ENCODE measurements around the gene PIGR. TPM values are rescaled to one million over a fixed set of nuclear protein-coding genes. Genes with fewer than 3 reads are reported as not detected.

PIGR gene
- total and polyA plus RNA-seq, 2 of the 8 experiments (the other 6 are each of a cell fraction or from before 2014, with no cell fraction given), result not detected

- Histone ChIP-seq H3K4me3 (ENCODE audit: extremely low read depth in 1 of 4, insufficient read depth in 2 of 4, low read depth in 3 of 4, low read length in 4 of 4) (no peak overlapping the region), H3K27me3 (replicated peaks in 1 of 4; ENCODE audit: control insufficient read depth in 3 of 4, extremely low read depth in 1 of 4, insufficient read depth in 3 of 4, low read length in 3 of 4) (no peaks in the 10 kb centered on the region), H3K4me1 (replicated peaks in 1 of 4; ENCODE audit: control insufficient read depth in 3 of 4, insufficient read depth in 4 of 4, low read length in 3 of 4) (no peaks in the 10 kb centered on the region), H4K8ac (ENCODE audit: extremely low read depth, insufficient read depth, low read length) (no peak overlapping the region), H3K79me2 (ENCODE audit: control insufficient read depth in 1 of 2, insufficient read depth in 2 of 2, low read length in 2 of 2) (no peaks in the 10 kb centered on the region), H2BK12ac (ENCODE audit: low read depth, low read length) (no peak overlapping the region), H2BK5ac (ENCODE audit: low read depth, low read length) (no peak overlapping the region), H3K18ac (ENCODE audit: extremely low read depth, low read length) (no peak overlapping the region), H3K23me2 (ENCODE audit: low read depth, low read length) (no peaks in the 10 kb centered on the region), H3K4ac (replicated peaks; ENCODE audit: insufficient read length, low read depth, low read length) (no peak overlapping the region), H2BK15ac (ENCODE audit: low read length) (no peak overlapping the region), H2BK120ac (replicated peaks; ENCODE audit: low read depth, low read length) (no peak overlapping the region), H3K9me3 (ENCODE audit: insufficient read depth in 2 of 2, low read depth in 1 of 2, low read length in 1 of 2) (no peaks in the 10 kb centered on the region), H2AK5ac (ENCODE audit: low read depth, low read length) (no peak overlapping the region), H4K20me1 (replicated peaks in 1 of 2; ENCODE audit: control insufficient read depth in 1 of 2, insufficient read depth in 2 of 2, low read length in 2 of 2) (no peaks in the 10 kb centered on the region), H3K23ac (ENCODE audit: insufficient read length) (no peak overlapping the region), H3K9ac (replicated peaks in 1 of 4; ENCODE audit: extremely low read depth in 1 of 4, low read depth in 3 of 4, low read length in 3 of 4) (no peak overlapping the region), H3K79me1 (ENCODE audit: low read depth, low read length) (no peaks in the 10 kb centered on the region), H3K4me2 (ENCODE audit: insufficient read depth in 1 of 2, low read depth in 2 of 2, low read length in 2 of 2) (no peak overlapping the region), H2BK20ac (ENCODE audit: low read length) (no peak overlapping the region), H3K14ac (ENCODE audit: insufficient read length) (no peak overlapping the region), H3K56ac (replicated peaks; ENCODE audit: insufficient read length, low read depth, low read length) (no peak overlapping the region), H2AFZ (ENCODE audit: low read length) (no peak overlapping the region), H4K91ac (replicated peaks; ENCODE audit: insufficient read length, low read length) (no peak overlapping the region), H3K36me3 (ENCODE audit: control insufficient read depth in 2 of 4, insufficient read depth in 4 of 4, low read length in 3 of 4) (no peaks in the 10 kb centered on the region), H4K5ac (ENCODE audit: insufficient read length, low read depth, low read length) (no peak overlapping the region), H3K27ac (ENCODE audit: low read depth, low read length) (no peak overlapping the region)
- no peak for DNase-seq (ENCODE audit: low read depth in 1 of 2, low spot score in 2 of 2)
- CTCF ChIA-PET (ENCODE audit: partially characterized antibody), result interaction anchor here (0.6 to 13.7 kb wide), 5 partner anchors 8 to 395 kb away, joined by 3 to 226 read pairs (median 6); no protein-coding TSS in a partner anchor
- no peak for FAIRE-seq
- 91% methylated on average over 13 of the region's 13 CpGs; no CpG with 5 or more reads in 1 of the 2 experiments for WGBS, 2 experiments (ENCODE audit: extremely low coverage in 1 of 2, insufficient coverage in 1 of 2, insufficient read length in 1 of 2, insufficient replicate concordance in 2 of 2, low coverage in 1 of 2, low lambda C conversion rate in 2 of 2, missing lambda C conversion rate in 1 of 2)
- POLR2A ChIA-PET (ENCODE audit: partially characterized antibody), result no interaction called here
- TF ChIP-seq BRCA1 (IDR thresholded peaks at IDR 0.05; ENCODE audit: low read depth, low read length) (no peak), SP2 (IDR thresholded peaks at IDR 0.05; ENCODE audit: low read length) (no peak), TBP (IDR thresholded peaks at IDR 0.05; ENCODE audit: low read depth, low read length) (no peak), CREB1 (IDR thresholded peaks at IDR 0.05) (no peak), JUN (IDR thresholded peaks at IDR 0.05; ENCODE audit: low read depth, low read length) (no peak), SIN3A (conservative IDR thresholded peaks at IDR 0.05 in 1 of 2, IDR thresholded peaks at IDR 0.05 in 1 of 2; ENCODE audit: low read depth in 1 of 2, low read length in 2 of 2) (no peak), RFX5 (IDR thresholded peaks at IDR 0.05; ENCODE audit: borderline replicate concordance, low read depth, low read length) (no peak), EP300 (IDR thresholded peaks at IDR 0.05; ENCODE audit: borderline replicate concordance in 1 of 2, low read depth in 2 of 2, low read length in 2 of 2) (no peak), NANOG (IDR thresholded peaks at IDR 0.05; ENCODE audit: insufficient read depth, low read depth, low read length, poor library complexity, severe bottlenecking) (no peak), CBX8 (IDR thresholded peaks at IDR 0.05; ENCODE audit: borderline replicate concordance, low read depth, low read length) (no peak), RAD21 (IDR thresholded peaks at IDR 0.05 in 1 of 2, conservative IDR thresholded peaks at IDR 0.05 in 1 of 2; ENCODE audit: low read depth in 2 of 2, low read length in 2 of 2) (no peak), SRF (IDR thresholded peaks at IDR 0.05; ENCODE audit: low read depth, low read length) (no peak), ZNF274 (IDR thresholded peaks at IDR 0.05; ENCODE audit: borderline replicate concordance, extremely low read depth, low read length) (no peak), PHF8 (conservative IDR thresholded peaks at IDR 0.05; ENCODE audit: low read depth, low read length) (no peak), GTF2F1 (IDR thresholded peaks at IDR 0.05; ENCODE audit: borderline replicate concordance, low read depth, low read length) (no peak)
Measured at GRCh38 chr1:206939131-206939530, 7.1 kb downstream of the PIGR start.
